Stromal cell of bone marrow (primary cell): ENCODE measurements around the gene PPP6R2.

Experiments
- DNase-seq: peaks from one replicate; pipeline ENCODE4 v3.0.0-alpha.2; 2012; ENCODE audit warnings: low read depth

Gene PPP6R2

DNA sequence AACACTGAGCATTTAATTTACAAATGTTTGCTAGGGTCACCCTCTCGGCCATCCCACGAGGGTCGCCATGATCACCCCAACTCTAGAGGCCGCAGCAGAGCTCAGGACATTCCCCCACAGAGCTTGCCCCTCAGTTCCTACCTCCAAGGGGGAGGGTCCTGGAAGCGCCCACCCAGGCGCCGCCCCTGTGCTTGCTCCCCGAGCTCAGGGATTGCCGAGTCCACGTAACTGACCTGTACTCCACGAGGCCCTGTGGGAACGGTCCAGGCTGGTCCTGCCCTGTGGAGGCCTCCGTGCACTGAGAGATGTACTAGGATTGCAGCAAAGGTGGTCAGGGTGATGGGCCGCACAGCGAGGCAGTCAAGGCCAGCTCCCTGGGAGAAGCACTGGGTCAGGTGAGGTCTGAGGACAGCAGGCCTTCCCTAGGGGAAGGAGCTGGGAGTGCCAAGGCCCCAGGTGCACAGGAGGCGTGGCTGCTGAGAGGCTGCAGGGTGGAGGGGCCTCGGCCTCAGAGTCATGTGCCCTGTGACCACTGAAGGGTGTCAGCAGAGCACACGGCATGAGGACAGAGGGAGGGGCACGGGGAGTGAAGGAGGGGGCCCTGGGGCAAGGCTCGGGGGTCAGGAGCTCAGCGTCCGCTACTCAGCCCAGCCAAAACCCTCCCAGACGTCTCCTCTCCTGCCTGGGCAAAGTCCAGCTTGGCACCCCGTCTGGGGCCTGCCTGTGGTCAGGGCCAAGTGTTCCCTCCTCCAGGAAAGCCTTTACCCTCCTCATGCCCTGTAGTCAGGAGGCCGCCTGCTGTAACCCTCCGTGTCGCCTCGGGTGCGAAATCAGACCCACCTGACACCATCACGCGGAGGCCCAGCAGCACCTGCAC, 141.1 kb downstream of the PPP6R2 start:
- DNase-seq, result no peak

DNA sequence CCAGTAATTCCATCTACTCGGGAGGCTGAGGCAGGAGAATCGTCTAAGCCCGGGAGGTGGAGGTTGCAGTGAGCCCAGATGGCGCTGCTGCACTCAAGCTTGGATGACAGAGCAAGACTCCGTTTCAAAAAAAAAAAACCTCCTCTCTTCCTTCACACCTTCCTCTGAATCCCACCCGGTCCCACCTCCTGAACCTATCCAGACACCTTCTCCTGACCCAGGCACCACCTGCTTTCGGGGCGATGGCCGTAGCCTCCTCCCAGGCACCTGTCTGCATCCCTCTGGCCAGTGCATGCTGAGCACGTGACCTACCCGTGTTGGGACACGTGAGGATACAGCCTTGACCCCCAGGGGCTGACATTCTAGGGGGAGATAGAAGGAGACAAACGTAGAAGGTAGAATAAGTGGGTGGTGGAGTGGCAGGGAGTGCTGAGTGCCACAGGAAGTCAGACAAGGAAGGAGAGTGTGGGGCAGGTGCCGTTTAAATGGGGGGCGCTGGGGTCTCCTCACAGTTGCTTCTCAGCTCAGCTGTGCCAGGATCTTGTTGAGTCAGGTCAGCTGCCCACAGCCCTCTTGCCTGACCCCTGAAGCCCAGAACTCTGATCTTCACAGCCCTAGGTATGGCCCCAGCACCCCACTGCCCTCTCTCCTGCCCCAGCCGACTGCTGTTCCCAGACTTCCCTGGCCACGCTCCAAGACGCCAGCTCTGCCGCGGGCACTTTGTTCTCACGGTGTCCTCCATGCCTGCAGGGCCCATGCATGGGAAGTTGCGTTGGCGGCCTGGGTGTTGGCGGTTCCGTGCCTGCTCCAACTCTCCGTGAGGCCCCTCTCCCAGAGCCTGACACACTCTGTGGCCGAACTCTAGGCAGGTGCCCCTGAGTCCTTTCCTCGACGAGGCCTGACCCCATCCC, 142.3 kb downstream of the PPP6R2 start:
- DNase-seq, result no peak

DNA sequence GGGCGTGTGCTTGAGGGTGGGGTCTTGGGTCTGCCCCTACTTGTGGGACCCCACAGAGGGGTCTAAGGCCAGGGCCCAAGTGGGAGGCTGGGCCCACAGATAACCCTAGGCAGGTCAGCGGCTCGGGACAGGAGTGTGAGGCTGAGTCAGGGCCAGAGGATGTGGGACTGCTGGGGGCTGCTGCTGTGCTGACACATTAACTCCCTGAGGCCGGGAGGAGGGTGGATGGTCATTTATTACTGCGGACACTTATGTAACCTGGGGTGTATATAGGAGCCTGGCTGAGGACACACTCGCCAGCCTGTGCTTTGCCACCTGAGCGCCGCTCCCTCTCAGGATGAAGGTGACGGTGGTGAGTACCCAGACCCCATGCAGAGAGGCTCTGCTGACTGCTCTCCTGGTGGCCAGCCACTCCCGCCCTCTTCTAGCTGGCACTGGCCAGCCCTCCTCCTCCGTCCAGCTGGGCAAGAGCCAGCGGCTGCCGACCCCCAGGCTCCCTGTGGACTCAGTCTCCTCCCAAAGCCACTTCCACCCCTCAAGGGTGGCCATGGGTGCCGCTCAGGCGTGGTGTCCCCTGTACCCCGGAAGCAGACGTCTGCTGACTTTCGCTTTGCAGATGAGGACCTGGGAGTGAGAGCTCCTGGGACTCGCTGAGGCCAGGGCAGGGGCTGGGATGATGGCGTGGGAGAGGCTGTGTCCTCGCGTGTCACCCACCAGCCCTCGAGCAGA, 143.6 kb downstream of the PPP6R2 start, which contains the start of gene MIOX:
Gene MIOX (plus strand): TSS at position 299 of the 729 bp plus-strand sequence. CDS start 39 bp downstream, at position 338.
- no peak for DNase-seq

DNA sequence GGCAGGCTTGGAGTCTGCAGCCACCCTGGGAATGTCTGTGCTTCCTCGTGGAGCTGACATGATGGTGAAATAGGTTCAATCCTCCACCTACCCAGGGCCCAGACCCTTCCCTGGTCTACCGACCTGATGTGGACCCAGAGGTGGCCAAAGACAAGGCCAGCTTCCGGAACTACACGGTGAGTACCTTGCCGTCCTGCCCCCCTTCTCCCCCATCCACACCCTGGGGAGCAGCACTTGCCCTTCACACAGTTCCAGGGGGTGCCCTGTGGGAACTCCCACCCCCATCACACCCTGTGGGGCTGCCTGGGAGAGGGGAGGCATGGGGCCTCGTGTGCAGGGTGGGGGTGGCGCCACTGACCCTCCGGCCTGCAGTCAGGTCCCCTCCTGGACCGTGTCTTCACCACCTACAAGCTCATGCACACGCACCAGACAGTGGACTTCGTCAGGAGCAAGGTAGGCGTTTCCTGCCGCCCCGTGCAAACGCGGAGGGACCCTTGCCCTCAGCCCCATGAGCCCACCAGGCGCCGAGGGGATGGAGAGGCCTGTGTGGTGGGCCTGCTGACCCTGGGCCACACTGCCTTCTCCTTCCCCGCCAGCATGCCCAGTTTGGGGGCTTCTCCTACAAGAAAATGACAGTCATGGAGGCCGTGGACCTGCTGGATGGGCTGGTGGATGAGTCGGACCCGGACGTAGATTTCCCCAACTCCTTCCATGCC, 144.3 kb downstream of the PPP6R2 start:
- no peak for DNase-seq

DNA sequence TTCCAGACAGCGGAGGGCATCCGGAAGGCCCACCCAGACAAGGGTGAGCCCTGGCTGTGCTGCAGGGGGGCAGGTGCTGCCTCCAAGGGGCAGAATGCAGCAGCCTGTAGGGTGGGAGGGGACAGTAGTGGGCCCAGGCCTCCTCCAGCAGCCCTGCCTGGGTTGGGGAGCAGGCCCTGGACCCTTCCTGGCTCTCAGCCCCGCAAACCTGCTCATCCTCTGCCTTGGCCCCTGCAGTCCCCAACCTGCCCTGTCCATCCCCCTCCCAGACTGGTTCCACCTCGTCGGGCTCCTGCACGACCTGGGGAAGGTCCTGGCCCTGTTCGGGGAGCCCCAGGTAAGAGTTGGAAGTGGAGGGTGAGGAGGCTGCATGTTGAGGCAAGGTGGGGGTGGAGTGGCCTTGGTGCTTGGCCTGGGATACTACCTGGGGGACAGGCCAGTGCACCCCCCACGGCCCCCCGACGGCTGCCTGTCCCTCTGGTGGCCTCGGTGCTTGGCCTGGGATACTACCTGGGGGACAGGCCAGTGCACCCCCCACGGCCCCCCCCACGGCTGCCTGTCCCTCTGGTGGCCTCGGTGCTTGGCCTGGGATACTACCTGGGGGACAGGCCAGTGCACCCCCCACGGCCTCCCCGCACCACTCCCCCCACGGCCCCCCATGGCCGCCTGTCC, 145.0 kb downstream of the PPP6R2 start:
- DNase-seq, result no peak

DNA sequence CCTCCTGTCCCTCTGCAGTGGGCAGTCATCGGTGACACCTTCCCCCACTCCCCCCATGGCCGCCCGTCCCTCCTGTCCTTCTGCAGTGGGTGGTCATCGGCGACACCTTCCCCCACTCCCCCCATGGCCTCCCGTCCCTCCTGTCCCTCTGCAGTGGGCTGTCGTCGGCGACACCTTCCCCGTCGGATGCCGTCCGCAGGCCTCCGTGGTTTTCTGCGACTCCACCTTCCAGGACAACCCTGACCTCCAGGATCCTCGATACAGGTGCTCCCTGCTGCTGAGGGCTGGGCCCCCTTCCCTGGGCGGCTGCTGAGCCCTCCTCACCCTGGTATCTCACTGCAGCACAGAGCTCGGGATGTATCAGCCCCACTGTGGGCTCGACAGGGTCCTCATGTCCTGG, 145.8 kb downstream of the PPP6R2 start:
- no peak for DNase-seq

DNA sequence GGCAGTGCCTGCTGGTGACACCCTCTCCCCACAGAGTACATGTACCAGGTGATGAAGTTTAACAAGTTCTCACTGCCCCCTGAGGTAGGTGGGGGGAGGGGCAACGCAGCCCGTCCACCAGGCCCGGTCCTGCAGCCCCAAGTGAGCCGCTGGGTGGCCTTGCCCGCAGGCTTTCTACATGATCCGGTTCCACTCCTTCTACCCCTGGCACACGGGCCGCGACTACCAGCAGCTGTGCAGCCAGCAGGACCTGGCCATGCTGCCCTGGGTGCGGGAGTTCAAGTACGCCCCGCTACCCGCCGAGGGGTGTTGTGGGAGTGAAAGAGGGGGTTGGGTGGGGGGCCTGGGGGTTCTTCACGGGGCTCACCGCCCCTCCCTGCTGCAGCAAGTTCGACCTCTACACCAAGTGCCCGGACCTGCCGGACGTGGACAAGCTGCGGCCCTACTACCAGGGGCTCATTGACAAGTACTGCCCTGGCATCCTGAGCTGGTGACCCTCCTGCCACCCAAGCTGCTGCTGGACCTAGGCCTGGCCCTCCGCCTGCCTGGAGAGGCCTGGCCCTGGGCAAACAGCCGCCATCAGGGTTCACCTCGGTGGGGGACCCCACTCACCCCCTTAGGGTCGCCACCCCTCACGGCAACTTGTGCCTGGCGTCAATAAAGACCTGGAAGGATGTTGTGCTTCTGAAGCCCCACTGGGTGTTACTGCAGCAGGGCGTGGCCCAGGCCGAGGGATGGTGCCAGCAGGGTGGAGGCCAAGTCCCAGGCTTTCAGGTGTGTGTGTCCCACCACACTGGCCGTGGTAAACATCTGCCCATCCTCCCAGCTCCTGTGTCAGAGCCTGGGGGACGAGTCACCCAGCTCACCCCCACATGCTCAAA, 146.5 kb downstream of the PPP6R2 start:
- DNase-seq, result no peak

DNA sequence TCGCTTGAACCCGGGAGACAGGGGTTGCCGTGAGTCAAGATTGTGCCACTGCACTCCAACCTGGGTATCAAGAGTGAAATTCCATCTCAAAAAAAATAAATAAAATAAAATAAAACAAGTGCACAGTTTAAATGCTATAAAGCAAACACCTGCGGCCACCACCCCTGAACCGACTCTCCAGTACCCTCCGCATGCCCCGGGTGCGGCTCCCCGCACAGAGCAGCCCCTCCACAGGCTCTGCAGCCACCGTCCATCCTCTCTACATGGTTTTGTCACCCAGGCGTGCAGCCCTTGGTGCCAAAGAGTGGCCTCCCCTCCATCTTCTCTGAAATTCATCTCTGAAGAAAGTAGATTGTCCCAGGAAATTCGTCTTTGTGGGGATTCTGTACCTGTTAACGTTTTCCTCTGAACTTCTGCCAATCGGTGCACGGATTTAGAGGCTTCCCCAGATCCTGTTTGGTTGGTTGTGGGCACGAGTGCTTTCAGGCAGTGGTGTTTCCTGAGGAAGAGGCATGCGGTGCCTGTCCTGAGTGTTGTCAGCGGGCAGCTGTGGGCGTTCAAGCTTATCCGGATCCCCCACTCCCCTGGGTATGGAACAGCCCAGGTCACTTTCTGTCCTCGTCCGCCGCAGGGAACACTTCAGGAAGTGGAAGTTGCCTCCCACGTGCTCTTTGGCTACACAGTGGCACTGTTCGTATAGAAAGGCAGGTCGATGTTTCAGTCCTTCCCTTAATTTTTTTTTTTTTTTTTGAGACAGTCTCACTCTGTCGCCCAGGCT, 147.6 kb downstream of the PPP6R2 start:
- DNase-seq, result no peak
